DND-41 (cell line): ENCODE measurements around the gene HNRNPCL4.
"Not testable (repeated sequence)": the region's sequence is repeated elsewhere in the genome, so short reads cannot be mapped to it uniquely, and the experiment has no call there.

Experiments used
- EZH2 ChIP-seq: IDR thresholded peaks from 3 replicates; pipeline ENCODE4 v1.6.1; 2012; ENCODE audit warnings: borderline replicate concordance, low read depth, mild to moderate bottlenecking, moderate library complexity, low read length, inconsistent platforms; ENCODE audit not compliant: severe bottlenecking
- TF ChIP-seq, protein P1 (sequence below): IDR thresholded peaks from 2 replicates; pipeline ENCODE4 v1.5.1; 2012; ENCODE audit warnings: borderline replicate concordance, low read length, moderate library complexity, mild to moderate bottlenecking; ENCODE audit not compliant: poor library complexity, severe bottlenecking; ENCODE audit errors: extremely low read depth

DNA sequence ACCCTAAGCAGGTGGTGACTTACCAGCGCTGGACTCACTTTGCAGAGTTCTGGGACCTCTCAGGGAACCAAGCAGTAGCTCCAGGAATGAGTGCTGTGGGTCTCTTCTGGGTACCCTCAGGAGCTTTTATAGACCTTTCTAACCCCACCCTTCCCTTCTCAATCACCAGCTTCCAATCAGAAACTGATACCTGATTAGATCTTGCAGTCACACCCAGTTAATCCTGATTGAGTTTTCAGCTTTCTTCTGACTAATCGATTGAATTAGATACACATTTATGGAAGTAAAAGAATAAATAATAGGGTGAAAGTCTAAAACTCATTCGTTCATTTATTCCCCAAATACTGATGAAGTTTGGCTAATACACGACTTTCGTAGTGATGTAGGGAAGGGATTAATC is 35.9 kb upstream of the HNRNPCL4 start, which contains the start of gene PRAMEF13:
- TF ChIP-seq EZH2, result not testable (repeated sequence)
- TF ChIP-seq, protein P1, sequence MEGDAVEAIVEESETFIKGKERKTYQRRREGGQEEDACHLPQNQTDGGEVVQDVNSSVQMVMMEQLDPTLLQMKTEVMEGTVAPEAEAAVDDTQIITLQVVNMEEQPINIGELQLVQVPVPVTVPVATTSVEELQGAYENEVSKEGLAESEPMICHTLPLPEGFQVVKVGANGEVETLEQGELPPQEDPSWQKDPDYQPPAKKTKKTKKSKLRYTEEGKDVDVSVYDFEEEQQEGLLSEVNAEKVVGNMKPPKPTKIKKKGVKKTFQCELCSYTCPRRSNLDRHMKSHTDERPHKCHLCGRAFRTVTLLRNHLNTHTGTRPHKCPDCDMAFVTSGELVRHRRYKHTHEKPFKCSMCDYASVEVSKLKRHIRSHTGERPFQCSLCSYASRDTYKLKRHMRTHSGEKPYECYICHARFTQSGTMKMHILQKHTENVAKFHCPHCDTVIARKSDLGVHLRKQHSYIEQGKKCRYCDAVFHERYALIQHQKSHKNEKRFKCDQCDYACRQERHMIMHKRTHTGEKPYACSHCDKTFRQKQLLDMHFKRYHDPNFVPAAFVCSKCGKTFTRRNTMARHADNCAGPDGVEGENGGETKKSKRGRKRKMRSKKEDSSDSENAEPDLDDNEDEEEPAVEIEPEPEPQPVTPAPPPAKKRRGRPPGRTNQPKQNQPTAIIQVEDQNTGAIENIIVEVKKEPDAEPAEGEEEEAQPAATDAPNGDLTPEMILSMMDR, result not testable (repeated sequence)
